ENCODE results near the gene HEATR3.
"Not testable (repeated sequence)": the region's sequence is repeated elsewhere in the genome, so short reads cannot be mapped to it uniquely, and the experiment has no call there.

HEATR3 gene

GRCh38 chr16:50114357-50115129 is 48.8 kb downstream of the HEATR3 start:
- no peak for DNase-seq (ENCODE audit: insufficient read length)
- no peak for FAIRE-seq
- TF ChIP-seq POLR2A (IDR thresholded peaks at IDR 0.05; ENCODE audit: low read depth, low read length) (no peak), POLR2AphosphoS5 (IDR thresholded peaks at IDR 0.05; ENCODE audit: low read depth, low read length) (no peak), TAF1 (IDR thresholded peaks at IDR 0.05; ENCODE audit: borderline replicate concordance, low read depth, low read length) (no peak)

- no peak for DNase-seq (ENCODE audit: insufficient read length)
- TF ChIP-seq TAF1 (IDR thresholded peaks at IDR 0.05; ENCODE audit: borderline replicate concordance, low read depth, low read length) = no peak
- TF ChIP-seq POLR2AphosphoS5 (IDR thresholded peaks at IDR 0.05; ENCODE audit: low read depth, low read length) = no peak
- no peak for TF ChIP-seq POLR2A (IDR thresholded peaks at IDR 0.05; ENCODE audit: low read depth, low read length)
- no peak for FAIRE-seq
Measured at GRCh38 chr16:50120711-50121110, 54.9 kb downstream of the HEATR3 start.

GRCh38 chr16:50121278-50121677 is 55.5 kb downstream of the HEATR3 start:
- FAIRE-seq (peak; percentile 90), DNase-seq (ENCODE audit: insufficient read length) (no peak)
- TF ChIP-seq POLR2A (IDR thresholded peaks at IDR 0.05; ENCODE audit: low read depth, low read length) (no peak), POLR2AphosphoS5 (IDR thresholded peaks at IDR 0.05; ENCODE audit: low read depth, low read length) (no peak), TAF1 (IDR thresholded peaks at IDR 0.05; ENCODE audit: borderline replicate concordance, low read depth, low read length) (no peak)

- DNase-seq (ENCODE audit: insufficient read length) (no peak), FAIRE-seq (peak; percentile 78)
- TF ChIP-seq POLR2AphosphoS5 (IDR thresholded peaks at IDR 0.05; ENCODE audit: low read depth, low read length) (no peak), TAF1 (IDR thresholded peaks at IDR 0.05; ENCODE audit: borderline replicate concordance, low read depth, low read length) (no peak), POLR2A (IDR thresholded peaks at IDR 0.05; ENCODE audit: low read depth, low read length) (no peak)
Measured at GRCh38 chr16:50121721-50122445, 56.1 kb downstream of the HEATR3 start.

- DNase-seq (ENCODE audit: insufficient read length) = no peak
Measured at GRCh38 chr16:50123417-50123816, 57.6 kb downstream of the HEATR3 start.

GRCh38 chr16:50124769-50125168 is 59.0 kb downstream of the HEATR3 start:
- FAIRE-seq = no peak

More at GRCh38 chr16:50123417-50123816, 57.6 kb downstream of the HEATR3 start:
- TF ChIP-seq TAF1 (IDR thresholded peaks at IDR 0.05; ENCODE audit: borderline replicate concordance, low read depth, low read length) = no peak
- TF ChIP-seq POLR2A (IDR thresholded peaks at IDR 0.05; ENCODE audit: low read depth, low read length) = no peak
- TF ChIP-seq POLR2AphosphoS5 (IDR thresholded peaks at IDR 0.05; ENCODE audit: low read depth, low read length) = no peak
- FAIRE-seq = no peak

GRCh38 chr16:50126183-50126582 is 60.4 kb downstream of the HEATR3 start:
- DNase-seq (ENCODE audit: insufficient read length) (no peak), FAIRE-seq (peak; percentile 73)
- TF ChIP-seq POLR2AphosphoS5 (IDR thresholded peaks at IDR 0.05; ENCODE audit: low read depth, low read length) = no peak
- no peak for TF ChIP-seq TAF1 (IDR thresholded peaks at IDR 0.05; ENCODE audit: borderline replicate concordance, low read depth, low read length)
- no peak for TF ChIP-seq POLR2A (IDR thresholded peaks at IDR 0.05; ENCODE audit: low read depth, low read length)

More at GRCh38 chr16:50124769-50125168, 59.0 kb downstream of the HEATR3 start:
- DNase-seq (ENCODE audit: insufficient read length) = no peak
- TF ChIP-seq POLR2A (IDR thresholded peaks at IDR 0.05; ENCODE audit: low read depth, low read length) (no peak), TAF1 (IDR thresholded peaks at IDR 0.05; ENCODE audit: borderline replicate concordance, low read depth, low read length) (no peak), POLR2AphosphoS5 (IDR thresholded peaks at IDR 0.05; ENCODE audit: low read depth, low read length) (no peak)

- not testable (repeated sequence) for DNase-seq (ENCODE audit: insufficient read length); FAIRE-seq
Measured at GRCh38 chr16:50132571-50132970, 66.8 kb downstream of the HEATR3 start.

- no peak for FAIRE-seq
- TF ChIP-seq POLR2A (IDR thresholded peaks at IDR 0.05; ENCODE audit: low read depth, low read length) (no peak), TAF1 (IDR thresholded peaks at IDR 0.05; ENCODE audit: borderline replicate concordance, low read depth, low read length) (no peak), POLR2AphosphoS5 (IDR thresholded peaks at IDR 0.05; ENCODE audit: low read depth, low read length) (no peak)
- no peak for DNase-seq (ENCODE audit: insufficient read length)
Measured at GRCh38 chr16:50133214-50133613, 67.4 kb downstream of the HEATR3 start.

GRCh38 chr16:50136399-50136798 is 70.6 kb downstream of the HEATR3 start:
- no peak for FAIRE-seq
- TF ChIP-seq TAF1 (IDR thresholded peaks at IDR 0.05; ENCODE audit: borderline replicate concordance, low read depth, low read length) (no peak), POLR2AphosphoS5 (IDR thresholded peaks at IDR 0.05; ENCODE audit: low read depth, low read length) (no peak), POLR2A (IDR thresholded peaks at IDR 0.05; ENCODE audit: low read depth, low read length) (no peak)
- no peak for DNase-seq (ENCODE audit: insufficient read length)

- DNase-seq (ENCODE audit: insufficient read length) = no peak
- no peak for FAIRE-seq
- TF ChIP-seq POLR2AphosphoS5 (IDR thresholded peaks at IDR 0.05; ENCODE audit: low read depth, low read length) = no peak
- no peak for TF ChIP-seq TAF1 (IDR thresholded peaks at IDR 0.05; ENCODE audit: borderline replicate concordance, low read depth, low read length)
- TF ChIP-seq POLR2A (IDR thresholded peaks at IDR 0.05; ENCODE audit: low read depth, low read length) = no peak
Measured at GRCh38 chr16:50137268-50137667, 71.5 kb downstream of the HEATR3 start.

- FAIRE-seq (no peak), DNase-seq (ENCODE audit: insufficient read length) (no peak)
- TF ChIP-seq POLR2AphosphoS5 (IDR thresholded peaks at IDR 0.05; ENCODE audit: low read depth, low read length) = no peak
Measured at GRCh38 chr16:50139580-50139979, 73.8 kb downstream of the HEATR3 start.

Data from GM12892 (cell line).